Suprapubic skin (tissue), 4 donors: ENCODE data around the gene CCNL2.

Experiments used
- EP300 ChIP-seq: sonication (generic); formaldehyde crosslinking; IDR thresholded peaks from one replicate; pipeline ENCODE4 v1.6.1; 2017; ENCODE audit warnings: antibody characterized with exemption
- POLR2A ChIP-seq, 2 donors: fragments of 450-650 bp; IDR thresholded peaks; one replicate each; pipeline ENCODE4 v1.6.1; 2017; ENCODE audit warnings: antibody characterized with exemption in 2 of 2, mild to moderate bottlenecking in 2 of 2, moderate library complexity in 2 of 2
- POLR2AphosphoS5 ChIP-seq, 3 donors: sonication (generic); formaldehyde crosslinking; IDR thresholded peaks; one replicate each; pipeline ENCODE4 v1.6.1; 2017; ENCODE audit warnings: antibody characterized with exemption in 3 of 3
- TF ChIP-seq, protein P1 (sequence below), 2 donors: fragments of 200-600 bp in 1 of 2; fragments of 450-650 bp in 1 of 2; sonication (generic) in 1 of 2; IDR thresholded peaks; one replicate each; pipeline ENCODE4 v1.5.1; 2016 to 2019; ENCODE audit warnings: antibody characterized with exemption in 2 of 2, mild to moderate bottlenecking in 1 of 2, moderate library complexity in 1 of 2

DNA sequence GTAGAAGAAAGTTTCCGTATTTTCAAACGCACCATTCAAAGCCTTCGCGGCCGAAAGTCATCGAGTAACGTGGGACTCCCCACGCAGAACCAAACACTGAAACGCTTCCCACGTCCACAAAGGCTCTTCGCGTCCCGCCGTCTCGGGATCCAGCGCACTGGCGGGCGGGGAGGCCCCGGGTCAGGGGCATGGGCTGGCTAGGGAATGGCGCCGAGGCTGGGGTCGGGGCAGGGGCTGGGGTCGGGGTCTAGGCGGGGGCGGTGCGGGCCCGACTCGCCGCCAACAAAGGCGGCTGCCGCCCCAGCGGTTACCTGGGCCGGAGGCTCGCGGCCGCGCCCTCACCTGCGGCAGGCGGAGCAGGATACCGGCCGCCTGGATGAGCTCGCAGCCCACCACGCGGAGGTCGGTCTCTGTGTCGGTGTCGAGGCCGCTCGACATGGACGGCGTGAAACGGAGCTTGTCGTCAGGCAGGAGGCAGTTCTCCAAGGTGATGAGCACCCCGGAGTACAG, 403 bp downstream of the CCNL2 start:
- TF ChIP-seq POLR2A (IDR thresholded peaks at IDR 0.05) (no peak), EP300 (no peak), POLR2AphosphoS5 (IDR thresholded peaks at IDR 0.05) (no peak)
- TF ChIP-seq, protein P1, sequence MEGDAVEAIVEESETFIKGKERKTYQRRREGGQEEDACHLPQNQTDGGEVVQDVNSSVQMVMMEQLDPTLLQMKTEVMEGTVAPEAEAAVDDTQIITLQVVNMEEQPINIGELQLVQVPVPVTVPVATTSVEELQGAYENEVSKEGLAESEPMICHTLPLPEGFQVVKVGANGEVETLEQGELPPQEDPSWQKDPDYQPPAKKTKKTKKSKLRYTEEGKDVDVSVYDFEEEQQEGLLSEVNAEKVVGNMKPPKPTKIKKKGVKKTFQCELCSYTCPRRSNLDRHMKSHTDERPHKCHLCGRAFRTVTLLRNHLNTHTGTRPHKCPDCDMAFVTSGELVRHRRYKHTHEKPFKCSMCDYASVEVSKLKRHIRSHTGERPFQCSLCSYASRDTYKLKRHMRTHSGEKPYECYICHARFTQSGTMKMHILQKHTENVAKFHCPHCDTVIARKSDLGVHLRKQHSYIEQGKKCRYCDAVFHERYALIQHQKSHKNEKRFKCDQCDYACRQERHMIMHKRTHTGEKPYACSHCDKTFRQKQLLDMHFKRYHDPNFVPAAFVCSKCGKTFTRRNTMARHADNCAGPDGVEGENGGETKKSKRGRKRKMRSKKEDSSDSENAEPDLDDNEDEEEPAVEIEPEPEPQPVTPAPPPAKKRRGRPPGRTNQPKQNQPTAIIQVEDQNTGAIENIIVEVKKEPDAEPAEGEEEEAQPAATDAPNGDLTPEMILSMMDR (IDR thresholded peaks at IDR 0.05) = no peak
